ENCODE data around the gene TMEM54.
"Not testable (repeated sequence)": the region's sequence is repeated elsewhere in the genome, so short reads cannot be mapped to it uniquely, and the experiment has no call there.

The TMEM54 gene

DNA sequence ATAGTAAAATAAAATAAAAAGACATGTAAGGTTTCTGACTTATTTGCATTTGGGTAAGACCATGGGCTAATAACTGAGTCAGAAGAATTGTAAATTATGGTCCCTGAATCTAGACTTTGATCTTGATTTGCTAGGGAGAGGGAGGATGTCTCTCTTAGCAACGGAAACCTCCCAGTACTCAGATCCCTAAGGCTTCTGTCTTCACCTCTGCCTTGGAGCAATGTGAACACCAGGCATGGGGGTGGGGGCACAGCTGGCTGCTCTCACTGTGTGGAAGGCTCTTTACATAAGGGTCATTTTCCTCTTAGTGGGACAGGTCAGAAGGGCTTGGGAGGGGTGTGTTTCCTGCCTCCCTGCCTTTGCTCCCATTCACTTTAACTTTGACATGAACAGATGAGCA lies 17.0 kb upstream of the TMEM54 start:
- no peak for DNase-seq

DNA sequence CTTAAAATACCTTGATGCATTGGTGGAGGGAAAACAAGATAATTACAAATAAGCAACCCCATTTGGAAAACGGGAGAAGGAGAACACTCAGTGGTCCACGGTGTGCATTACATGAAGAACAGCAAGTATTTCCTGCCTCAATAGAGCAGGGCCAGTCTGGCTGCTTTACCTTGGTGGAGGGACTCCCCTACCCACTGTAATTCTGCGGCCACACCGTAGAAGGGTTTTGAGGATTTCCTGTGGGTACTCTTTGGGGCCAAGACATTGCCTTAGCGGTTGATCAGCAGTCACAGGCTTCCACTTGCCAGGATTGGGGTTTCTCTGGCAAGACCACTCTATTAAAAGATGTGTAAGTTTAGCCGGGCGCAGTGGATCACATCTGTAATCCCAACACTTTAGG lies 16.3 kb upstream of the TMEM54 start:
- no peak for DNase-seq

DNA sequence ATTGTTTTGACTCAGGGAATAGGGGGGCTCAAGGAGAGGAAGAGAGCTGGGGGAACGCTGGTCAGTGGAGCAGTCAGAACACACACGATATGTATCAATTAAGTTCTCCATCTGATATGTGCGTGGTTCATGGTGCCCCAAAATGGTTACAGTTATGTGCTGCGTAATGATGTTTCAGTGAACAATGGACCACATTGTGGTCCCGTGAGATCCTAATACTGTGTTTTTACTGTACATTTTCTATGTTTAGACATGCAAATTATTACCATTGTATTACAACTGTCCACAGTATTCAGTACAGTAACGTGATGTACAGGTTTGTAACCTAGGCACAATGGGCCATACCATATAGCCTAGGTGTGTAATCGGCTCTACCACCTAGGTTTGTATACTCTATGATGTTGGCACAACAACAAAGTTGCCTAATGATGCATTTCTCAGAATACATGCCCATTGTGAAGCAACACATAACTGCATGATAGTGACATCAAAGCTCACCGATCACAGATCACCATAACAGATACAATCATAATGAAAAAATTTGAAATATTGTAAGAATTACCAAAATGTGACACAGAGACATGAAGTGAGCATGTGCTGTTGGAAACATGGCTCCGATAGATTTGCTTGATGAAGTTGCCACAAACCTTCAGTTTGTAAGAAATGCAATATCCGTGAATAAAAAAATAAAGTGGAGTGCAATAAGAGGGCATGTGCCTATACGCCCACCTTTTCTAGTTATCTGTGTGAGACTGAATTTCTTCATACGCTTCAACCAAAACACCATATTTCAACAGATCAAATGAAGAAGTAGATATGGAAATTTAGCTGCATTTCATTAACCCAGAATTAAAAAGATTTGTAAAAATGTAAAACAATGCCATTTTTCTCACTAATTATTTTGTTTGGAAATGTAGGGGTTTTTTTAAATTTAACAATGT lies 14.8 kb upstream of the TMEM54 start:
- DNase-seq: no peak

DNA sequence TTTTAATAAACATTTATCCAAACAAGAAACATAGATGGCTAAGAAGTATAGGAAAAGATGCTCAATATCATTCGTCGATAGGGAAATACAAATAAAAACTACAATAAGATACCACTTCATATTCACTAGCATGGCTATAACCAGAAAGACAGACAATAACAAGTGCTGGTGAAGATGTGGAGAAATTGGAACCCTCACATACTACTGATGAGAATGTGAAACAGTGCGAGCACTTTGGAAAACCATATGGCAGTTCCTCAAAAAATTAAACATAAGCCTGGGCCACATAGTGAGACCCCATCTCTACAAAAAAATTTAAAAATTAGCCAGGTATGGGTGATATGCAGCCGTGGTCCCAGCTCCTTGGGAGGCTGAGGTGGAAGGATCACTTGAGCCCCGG lies 9.1 kb upstream of the TMEM54 start:
- DNase-seq: no peak

DNA sequence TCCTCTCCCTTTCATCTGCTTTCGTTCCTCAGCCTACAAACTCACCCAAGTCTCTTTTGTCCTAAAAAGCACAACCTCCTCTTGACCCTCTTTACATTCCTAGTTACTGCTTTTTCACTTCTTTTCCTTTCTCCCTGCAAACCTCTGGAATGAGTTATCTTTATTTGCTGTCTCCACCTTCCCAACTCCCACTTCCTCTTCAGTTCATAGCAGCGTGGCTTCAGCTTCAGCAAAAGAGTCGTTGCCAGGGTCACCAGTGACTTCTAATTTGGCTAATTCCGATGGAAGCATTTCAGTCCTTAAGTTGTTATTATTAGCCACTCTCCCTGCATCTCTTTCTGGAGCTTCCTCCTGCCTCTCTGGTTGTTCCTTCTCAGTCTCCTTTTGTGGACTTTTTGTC lies 6.2 kb upstream of the TMEM54 start:
- DNase-seq: no peak

DNA sequence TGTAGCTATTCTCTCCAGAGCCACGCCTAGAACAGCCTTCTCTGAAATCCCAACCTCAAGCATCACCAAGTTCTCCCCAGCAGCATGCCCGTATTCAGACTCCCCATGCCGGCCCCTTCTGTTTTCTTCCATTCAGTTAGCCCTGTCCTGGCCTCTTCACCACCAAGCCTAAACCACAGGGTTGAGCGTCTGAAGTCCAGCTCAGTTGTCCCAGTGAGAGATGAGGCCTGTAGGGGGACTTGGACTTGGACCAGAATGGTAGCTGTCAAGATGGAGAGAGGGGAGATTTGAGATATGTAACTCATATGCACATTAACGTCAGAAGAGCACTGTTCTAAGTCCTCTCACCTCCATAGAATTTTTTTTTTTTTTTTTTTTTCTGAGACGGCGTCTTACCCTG lies 5.5 kb upstream of the TMEM54 start:
- DNase-seq: no peak

DNA sequence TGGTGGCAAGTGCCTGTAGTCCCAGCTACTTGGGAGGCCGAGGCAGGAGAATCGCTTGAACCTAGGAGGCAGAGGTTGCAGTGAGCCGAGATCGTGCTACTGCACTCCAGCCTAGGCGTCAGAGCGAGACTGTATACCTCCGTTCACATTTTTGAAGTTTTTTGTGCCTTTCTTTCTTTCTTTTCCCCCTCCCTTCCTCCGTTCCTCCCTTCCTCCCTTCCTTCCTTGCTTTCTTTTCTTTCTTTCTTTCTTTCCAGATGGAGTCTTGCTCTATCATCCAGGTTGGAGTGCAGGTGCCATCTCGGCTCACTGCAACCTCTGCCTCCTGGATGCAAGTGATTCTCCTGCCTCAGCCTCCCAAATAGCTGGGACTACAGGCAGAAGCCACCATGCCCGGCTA lies 4.4 kb upstream of the TMEM54 start:
- DNase-seq: not testable (repeated sequence)

DNA sequence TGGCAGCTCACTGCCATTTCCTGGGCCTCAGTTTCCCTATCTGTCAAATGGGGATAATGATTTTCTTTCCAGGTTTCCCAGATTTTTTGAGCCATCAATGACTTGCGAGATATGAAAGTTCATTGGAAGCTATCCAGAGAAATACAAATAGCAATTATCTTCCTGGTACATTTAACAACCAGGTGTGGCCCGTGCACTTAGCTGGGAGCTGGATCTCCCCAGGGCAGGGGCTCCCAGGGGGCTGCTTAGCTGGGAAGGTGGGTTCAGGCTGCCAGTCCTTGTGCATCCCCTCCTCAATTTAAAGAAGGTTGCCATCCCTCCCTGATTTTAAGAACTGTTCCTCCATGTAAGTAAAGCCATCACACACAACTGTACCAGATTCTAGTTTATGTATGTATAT lies 3.6 kb upstream of the TMEM54 start:
- no peak for DNase-seq

DNA sequence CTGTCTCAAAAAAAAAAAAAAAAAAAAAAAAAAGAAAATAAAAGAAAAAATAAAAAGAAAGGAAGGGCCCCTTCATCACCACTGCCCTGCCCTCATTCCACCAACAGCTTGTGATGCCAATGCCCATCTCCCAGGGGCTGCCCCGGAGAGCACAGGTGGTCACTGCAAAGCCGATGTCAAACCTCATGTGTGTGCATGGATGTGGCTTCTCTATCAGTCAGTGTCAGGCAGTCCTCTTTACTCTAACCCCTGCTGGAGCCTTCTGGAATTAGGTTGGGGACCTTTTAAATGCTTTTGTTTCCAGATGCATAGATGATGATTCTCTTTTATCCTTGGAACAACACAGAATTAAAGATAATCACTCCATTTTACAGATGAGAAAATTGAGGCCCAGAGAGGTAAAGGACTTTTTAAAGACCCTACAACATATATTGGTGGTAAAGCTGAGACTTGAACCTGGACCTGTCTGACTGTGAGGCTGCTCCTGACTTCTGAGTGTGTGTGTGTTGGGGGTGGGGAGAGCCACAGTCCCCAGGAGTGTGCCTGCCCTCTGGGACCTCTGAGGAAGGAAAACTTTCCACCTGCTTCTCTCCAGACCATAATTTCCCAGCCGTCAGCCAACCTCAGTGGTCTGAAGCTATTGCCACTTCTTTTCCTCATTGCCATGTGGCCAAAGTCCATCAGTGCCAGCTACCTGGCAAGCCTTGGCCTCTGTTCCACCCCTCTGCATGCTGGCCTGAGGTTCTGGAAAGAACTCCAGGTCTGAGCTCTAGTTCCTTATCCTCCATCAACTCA lies 3.0 kb upstream of the TMEM54 start:
- DNase-seq: no peak

DNA sequence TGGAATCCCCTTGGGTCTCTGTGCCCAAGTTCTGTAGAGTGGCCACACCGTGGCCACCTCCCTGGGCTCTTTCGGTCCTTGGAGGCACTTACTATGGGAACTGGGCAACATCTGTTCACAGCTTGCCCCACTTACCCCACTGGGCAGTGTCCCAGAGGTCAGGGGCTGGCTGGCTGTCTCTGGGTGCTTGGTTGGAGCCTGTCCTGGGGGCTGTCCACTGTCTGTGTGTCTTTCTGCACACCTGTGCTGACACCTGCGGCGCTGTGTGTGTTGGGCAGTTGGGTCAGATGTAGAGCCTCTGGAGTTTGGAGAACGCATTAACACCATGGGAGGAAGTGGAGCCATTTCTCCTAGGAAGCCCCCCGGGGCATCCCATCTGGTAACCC lies 1.3 kb upstream of the TMEM54 start:
- DNase-seq: no peak

DNA sequence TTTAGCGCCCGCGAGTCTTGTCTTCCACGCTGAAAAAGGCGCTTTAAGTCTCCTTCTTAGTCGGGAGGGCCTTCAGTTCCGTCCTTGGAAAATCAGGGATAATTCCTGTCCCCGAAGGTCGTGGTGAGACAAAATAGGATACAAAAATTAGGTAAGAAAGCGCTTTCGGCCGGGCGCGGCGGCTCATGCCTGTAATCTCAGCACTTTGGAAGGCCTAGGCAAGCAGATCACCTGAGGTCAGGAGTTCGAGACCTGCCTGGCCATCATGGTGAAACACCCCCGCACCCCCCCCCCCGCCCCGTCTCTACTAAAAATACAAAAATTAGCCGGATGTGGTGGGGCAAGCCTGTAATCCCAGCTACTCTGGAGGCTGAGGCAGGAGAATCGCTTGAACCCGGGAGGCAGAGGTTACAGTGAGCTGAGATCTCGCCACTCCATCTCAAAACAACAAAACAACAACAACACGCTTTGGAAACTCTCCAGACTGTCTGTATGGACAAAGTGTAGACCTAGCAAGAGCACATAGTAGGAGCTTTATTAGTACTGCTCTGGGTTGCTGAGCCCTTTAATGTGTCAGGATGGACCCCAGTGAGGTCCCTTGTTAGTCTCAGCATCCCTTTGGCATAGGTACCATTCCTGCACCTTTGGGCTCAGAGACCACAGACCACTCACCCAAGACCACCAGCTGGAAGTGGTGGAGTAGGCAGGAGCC lies 790 bp upstream of the TMEM54 start:
- DNase-seq: no peak

DNA sequence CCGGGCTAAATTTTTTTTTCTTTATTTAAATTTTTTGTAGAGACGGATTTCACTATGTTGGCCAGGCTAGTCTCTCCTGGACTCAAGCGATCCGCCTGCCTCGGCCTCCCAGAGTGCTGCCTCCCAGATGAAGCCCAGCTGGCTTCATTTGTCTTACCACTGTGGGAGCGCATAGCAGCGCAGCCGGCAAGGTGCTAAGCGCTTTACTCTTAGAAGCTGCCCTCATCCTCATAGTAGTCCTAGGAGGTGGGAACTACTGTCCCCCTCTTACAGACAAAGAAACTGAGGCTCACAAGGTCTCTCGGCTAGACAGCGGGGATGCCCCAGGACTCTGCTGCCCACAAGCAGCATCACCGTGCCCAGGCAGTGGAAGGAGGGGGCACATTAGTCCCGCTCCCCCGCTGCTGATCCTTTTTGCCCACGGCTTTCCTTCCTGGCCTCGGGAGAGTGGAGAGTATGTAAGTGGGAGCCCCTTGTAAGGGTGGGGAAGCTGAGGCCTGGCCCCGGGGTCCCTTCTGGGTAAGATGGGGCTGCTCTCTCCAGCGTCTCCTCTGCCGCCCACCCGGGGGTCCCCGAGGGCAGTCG lies 726 bp downstream of the TMEM54 start:
- no peak for DNase-seq

DNA sequence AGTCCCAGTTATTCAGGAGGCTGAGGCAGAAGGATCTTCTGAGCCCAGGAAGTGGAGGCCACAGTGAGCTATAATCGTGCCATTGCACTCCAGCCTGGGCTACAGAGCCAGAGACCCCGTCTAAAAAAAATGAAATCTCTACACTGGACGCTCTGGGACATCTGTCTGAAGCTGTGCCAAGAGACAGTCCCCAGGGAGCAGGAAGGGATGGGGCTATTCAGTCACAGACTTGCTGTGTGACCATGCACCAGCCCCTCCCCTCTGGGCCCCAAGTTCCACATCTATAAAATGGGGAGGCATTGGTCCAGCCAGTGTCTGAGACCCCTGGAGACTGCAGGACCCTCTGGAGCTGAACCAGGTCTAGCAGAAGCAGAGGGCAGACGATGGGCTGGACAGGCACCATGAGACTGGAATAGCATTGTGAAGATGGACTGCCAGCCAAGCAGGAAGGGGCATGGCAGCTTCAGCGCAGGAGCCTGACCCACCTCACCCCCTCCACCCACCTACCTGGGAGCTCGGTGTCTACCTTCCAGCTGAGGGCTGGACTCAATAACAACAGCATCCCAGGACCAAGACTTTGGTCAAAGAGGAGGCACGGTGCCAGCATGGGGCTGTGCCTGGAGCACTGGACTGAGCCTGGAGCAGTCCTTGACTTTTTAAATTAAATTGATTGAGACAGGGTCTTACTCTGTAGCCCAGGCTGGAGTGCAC lies 1.4 kb downstream of the TMEM54 start:
- DNase-seq: no peak

DNA sequence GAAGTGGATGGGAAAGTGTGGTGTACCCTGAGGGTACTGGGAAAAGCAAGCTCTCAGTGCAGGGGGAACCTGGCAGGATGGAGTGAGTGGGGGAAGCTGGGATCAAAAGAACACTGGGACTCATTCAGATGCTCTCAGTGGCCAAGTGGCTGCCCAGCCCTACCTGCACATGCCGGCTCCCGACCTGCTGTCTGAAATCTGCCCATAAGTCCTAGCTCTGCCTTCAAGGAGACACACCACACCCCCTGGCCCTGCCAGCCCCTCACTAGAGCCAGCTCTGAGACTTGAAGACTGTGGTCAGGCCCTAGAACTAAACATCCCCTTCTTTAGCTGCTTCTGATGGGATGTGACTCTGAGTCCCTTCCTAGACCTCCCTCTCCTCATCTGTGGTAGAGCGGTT lies 2.2 kb downstream of the TMEM54 start:
- DNase-seq: no peak

DNA sequence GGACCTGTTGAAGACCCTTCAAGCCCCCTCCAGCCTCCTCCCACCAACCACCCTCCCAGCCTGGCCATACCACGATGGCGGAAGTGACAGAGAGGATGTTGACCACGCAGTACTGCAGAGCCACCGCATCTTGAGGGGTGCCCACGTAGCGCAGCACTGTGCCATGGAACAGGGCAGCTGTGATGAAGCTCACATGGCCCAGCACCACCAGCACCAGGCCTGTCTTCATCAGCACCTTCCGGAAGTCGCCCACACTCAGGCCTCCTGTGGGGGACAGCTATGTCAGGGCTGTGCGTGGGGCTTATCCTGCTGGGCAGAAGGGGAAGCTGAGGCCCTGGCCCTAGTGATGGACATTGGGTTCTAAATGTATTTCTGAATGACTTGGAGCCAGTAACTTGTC lies 3.1 kb downstream of the TMEM54 start:
- DNase-seq: no peak

DNA sequence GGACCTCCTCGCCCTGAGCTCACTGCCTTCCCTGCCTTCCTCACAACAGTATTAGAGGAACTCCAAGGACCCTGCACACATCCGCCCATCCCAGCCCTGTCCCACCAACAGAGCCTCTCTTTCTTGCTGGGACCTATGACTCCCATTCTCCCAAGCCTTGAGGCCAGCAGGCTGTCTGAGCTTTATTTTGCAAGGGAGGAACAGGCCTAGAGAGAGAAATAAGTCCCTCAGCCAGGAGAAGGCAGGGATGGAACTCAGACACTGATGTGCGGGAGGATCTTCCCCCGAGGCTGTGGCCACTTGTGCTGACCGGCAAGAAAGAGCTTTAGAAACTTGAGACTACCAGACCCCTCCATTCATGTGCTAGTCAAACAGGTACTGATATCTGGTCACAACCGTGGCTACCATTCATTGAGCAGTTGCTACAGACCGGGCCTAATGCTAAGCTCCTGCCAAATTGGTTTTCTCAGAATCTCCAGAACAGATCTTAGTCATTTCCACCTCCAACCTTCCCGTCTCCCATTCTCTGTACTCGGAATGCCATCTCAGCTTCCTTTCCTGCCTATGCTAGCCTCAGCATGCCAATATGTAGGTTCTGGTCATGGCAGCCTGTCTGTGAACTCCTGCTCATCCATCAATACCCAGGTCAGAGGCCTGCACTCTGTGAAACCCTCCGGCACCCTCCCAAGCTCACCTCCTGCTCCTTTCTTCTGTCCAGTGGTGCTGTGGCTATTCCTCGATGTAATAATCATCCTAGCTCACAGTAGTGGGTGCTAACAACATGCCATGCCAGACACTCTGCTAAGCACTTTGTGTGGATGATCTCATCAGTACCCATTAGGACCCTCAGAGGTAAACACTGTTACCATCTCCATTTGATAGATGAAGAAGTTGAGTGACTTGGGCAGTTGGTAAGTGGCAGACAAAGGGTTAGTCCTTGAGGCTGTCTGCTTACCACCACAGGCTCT lies 3.8 kb downstream of the TMEM54 start:
- DNase-seq: no peak

DNA sequence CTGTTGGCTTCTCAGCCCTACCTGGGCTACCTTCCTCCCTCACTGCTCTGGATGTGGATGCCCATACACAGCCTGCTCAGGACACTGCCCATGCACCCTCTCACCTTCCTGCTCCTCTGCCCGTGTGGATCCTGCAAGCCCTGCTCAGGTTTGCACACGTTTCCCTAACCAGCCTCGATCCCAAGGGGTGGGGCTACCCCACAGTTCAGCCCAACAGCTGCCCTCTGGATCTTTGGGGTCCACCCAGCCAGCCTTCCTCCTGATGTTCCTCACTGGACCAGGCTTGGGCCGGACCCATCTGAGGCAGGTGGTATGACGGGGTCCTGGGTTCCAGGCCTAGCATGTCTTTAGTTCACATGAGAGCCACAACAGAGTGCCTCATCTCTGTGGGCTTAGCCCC lies 4.7 kb downstream of the TMEM54 start:
- DNase-seq: no peak

DNA sequence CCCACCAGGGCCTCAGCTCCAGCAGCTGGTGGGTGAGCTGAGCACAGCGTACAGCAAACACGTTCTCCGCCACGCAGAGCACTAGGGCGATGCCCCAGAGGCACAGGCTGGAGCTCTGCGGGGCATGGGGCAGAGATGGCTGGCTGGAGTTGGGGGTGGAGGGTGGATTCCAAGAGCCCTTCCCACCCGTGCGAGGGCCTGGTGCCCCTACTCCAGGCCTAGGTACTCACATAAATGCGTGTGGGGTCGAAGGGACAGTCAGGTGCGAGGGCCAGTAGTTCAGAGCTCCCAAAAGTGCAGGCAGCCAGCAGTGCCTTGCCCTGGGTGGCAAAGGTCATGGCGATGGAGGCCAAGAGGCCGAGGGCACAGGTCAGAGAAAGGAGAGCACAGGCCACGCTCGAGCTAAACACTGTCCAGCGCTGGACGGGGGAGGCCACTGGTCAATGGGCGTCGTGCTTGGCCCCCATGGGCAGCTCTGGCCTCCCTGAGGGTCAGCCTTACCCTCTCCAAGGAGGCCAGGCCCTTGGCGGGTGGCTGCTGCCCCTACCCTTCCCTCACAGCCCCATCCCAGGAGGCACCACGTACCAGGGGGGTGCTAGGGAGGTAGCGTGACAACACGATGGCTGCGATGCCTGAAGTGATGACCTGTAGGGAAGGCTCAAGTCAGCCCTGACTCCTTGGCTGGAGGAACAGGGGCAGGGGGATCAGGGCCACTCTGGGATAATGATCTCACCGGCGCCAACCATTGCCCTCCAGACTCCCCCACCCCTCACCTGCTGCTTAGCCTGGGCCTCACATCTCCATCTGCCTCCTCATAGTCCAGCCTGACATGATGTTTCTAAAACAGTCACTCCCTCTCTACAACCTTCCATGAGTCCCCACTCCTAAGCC lies 5.6 kb downstream of the TMEM54 start:
- DNase-seq: no peak

DNA sequence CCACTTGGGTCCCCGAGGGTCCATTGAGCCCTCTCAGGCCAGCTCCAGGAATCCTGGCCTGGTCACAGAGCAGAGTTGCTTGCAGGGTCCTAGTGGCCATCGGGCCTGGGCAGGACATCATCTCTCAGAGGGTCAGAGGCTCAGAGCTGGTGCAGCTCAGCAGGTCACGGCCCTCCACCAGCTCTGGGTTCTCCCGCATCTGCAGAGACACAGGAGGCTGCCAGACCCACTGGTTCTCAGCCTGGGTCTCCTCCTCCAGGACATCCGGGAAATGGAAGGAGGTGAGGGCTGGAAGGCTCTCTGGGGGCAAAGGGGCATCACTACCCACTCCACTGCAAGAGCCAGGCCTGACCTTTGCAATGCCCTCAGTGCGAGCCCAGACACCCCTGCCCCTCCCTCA lies 6.5 kb downstream of the TMEM54 start:
- no peak for DNase-seq

DNA sequence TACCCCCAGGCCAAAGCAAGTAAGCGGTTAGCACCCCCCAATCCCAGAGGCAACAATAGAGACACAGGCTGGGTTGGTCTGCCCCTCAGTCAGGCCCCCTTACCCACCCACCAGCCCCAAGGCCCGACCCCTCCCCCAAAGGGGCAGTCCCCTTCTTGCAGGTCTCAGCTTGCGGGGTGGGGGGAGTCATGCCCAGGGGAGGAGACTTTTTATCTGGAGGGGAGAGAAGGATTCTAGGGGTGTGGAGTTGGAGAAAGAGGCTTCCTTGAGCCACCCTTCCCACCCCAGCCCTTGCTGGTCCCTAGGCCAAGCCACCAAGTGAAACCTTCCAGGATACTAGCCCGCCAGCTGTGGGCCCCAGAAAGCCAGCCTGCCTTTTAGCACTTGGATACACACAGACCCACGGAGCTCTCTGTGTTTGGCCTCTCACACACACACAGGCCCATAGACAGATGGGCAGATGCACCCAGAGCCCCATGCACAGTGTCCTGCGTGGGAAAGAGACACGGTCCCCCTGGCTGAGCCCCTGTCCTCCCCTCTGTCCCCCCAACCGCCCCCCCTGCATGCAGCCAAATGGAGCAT lies 7.1 kb downstream of the TMEM54 start:
- DNase-seq: no peak
